HCT116 (cell line): Measurements from ENCODE around the gene PADI4. TPM values are rescaled to one million over a fixed set of nuclear protein-coding genes. Genes with fewer than 3 reads are reported as not detected.

Experiments used
- ATAC-seq: fragments of 200-7000 bp; cut with Tn5 transposase; 2 replicates; pipeline ENCODE4 v1.9.1; 2020; ENCODE audit warnings: mild to moderate bottlenecking, moderate library complexity
- BruUV-seq: library from RNA; stranded (reverse); fragments of 400-500 nt; replicated peaks from 2 replicates; lab custom pipeline; 2021; lab: Mats Ljungman, UMichigan
- CTCF ChIA-PET: fragments of 300-600 bp; sonication (Branson Sonifier 250); formaldehyde crosslinking; loops from one replicate; lab custom pipeline; 2021; ENCODE audit warnings: antibody characterized with exemption; lab: Charles Lee
- POLR2A ChIA-PET: fragments of 300-600, 350-600 bp; sonication (Branson Sonifier 250); formaldehyde crosslinking; loops from one replicate; lab custom pipeline; 2021; ENCODE audit warnings: antibody characterized with exemption; lab: Charles Lee
- RAD21 ChIA-PET, 2 experiments: fragments of 300-600 bp; sonication (Branson Sonifier 250); formaldehyde crosslinking; loops; one replicate each; lab custom pipeline; 2023; ENCODE audit warnings: low total read pairs in 2 of 2; ENCODE audit not compliant: uncharacterized antibody in 2 of 2, unreplicated experiment in 2 of 2, low non-redundant PET in 1 of 2; lab: Charles Lee
- DNase-seq: peaks from one replicate; pipeline ENCODE4 v3.0.0-alpha.2; 2010; ENCODE audit warnings: low read depth, low spot score
- H2AFZ ChIP-seq: fragments of 200-600 bp; shearing (Covaris generic), sonication (generic); 2 replicates; pipeline ENCODE4 v1.6.1; 2017; ENCODE audit warnings: low read depth, mixed run types, mixed read lengths, antibody characterized with exemption, low read length; ENCODE audit not compliant: poor library complexity, severe bottlenecking
- H3K27ac ChIP-seq: 2 replicates; pipeline ENCODE4 v1.5.1; 2012; ENCODE audit warnings: low read depth, low read length
- H3K27me3 ChIP-seq: fragments of 200-600 bp; sonication (generic); 2 replicates; pipeline ENCODE4 v1.6.1; 2016; ENCODE audit warnings: mixed run types, low read length, mixed read lengths; ENCODE audit not compliant: insufficient read depth
- H3K36me3 ChIP-seq, 2 experiments: fragments of 200-500 bp in 1 of 2; fragments of 200-600 bp in 1 of 2; sonication (Bioruptor generic) in 1 of 2; sonication (generic) in 1 of 2; 2 replicates each; pipeline versions ENCODE4 v1.5.1 to v1.6.1; 2014 to 2016; ENCODE audit warnings: low read length in 2 of 2, inconsistent platforms in 1 of 2, mixed read lengths in 1 of 2, mixed run types in 1 of 2; ENCODE audit not compliant: insufficient read depth in 2 of 2, control insufficient read depth in 1 of 2
- H3K4me1 ChIP-seq, 2 experiments: fragments of 200-600 bp in 1 of 2; sonication (generic) in 1 of 2; 2 replicates each; pipeline versions ENCODE4 v1.5.1 to v1.6.1; 2012 to 2017; ENCODE audit warnings: low read length in 2 of 2, inconsistent platforms in 1 of 2, mild to moderate bottlenecking in 1 of 2, mixed read lengths in 1 of 2, mixed run types in 1 of 2, moderate library complexity in 1 of 2; ENCODE audit not compliant: insufficient read depth in 2 of 2, control insufficient read depth in 1 of 2
- H3K4me2 ChIP-seq: fragments of 200-600 bp; sonication (generic); 2 replicates; pipeline ENCODE4 v1.6.1; 2017; ENCODE audit warnings: mixed run types, low read length, mixed read lengths
- H3K4me3 ChIP-seq, 2 experiments: fragments of 200-600 bp in 1 of 2; sonication (generic) in 1 of 2; replicated peaks in 1 of 2; 2 replicates each; pipeline ENCODE4 v1.5.1; 2011 to 2016; ENCODE audit warnings: low read length in 2 of 2, control low read depth in 1 of 2, low read depth in 1 of 2, mild to moderate bottlenecking in 1 of 2, mixed read lengths in 1 of 2, mixed run types in 1 of 2
- H3K79me2 ChIP-seq: fragments of 200-600 bp; sonication (generic); 2 replicates; pipeline ENCODE4 v1.6.1; 2017; ENCODE audit warnings: mild to moderate bottlenecking, mixed run types, low read length, moderate library complexity, mixed read lengths; ENCODE audit not compliant: insufficient read depth
- H3K9ac ChIP-seq: fragments of 200-600 bp; sonication (generic); 2 replicates; pipeline ENCODE4 v1.6.1; 2016; ENCODE audit warnings: low read length, mixed read lengths
- H3K9me2 ChIP-seq: fragments of 200-600 bp; sonication (generic), shearing (Covaris generic); 2 replicates; pipeline ENCODE4 v1.6.1; 2017; ENCODE audit warnings: mixed run types, mild to moderate bottlenecking, moderate library complexity; ENCODE audit not compliant: insufficient read depth
- H3K9me3 ChIP-seq, 2 experiments: fragments of 200-500 bp in 1 of 2; fragments of 200-600 bp in 1 of 2; sonication (Bioruptor generic) in 1 of 2; sonication (generic) in 1 of 2; 2 replicates each; pipeline ENCODE4 v1.6.1; 2014 to 2017; ENCODE audit warnings: low read length in 2 of 2, mixed read lengths in 2 of 2, inconsistent platforms in 1 of 2, low read depth in 1 of 2, mild to moderate bottlenecking in 1 of 2, mixed run types in 1 of 2, moderate library complexity in 1 of 2; ENCODE audit not compliant: control insufficient read depth in 1 of 2, insufficient read depth in 1 of 2
- H4K20me1 ChIP-seq: fragments of 200-600 bp; sonication (generic), shearing (Covaris generic); 2 replicates; pipeline ENCODE4 v1.6.1; 2017; ENCODE audit warnings: mixed run types, mild to moderate bottlenecking, moderate library complexity; ENCODE audit not compliant: insufficient read depth
- CEBPB ChIP-seq: IDR thresholded peaks from 2 replicates; pipeline ENCODE4 v1.6.1; 2012; ENCODE audit warnings: low read depth
- EGR1 ChIP-seq: IDR thresholded peaks from 2 replicates; pipeline ENCODE4 v1.6.1; 2012; ENCODE audit warnings: low read depth
- EZH2 ChIP-seq: fragments of 200-600 bp; sonication (generic); IDR thresholded peaks from 2 replicates; pipeline ENCODE4 v1.6.1; 2017; ENCODE audit warnings: antibody characterized with exemption, mixed run types
- EZH2phosphoT487 ChIP-seq: fragments of 200-600 bp; IDR thresholded peaks from 2 replicates; pipeline ENCODE4 v1.6.1; 2018; ENCODE audit warnings: antibody characterized with exemption, borderline replicate concordance
- JUND ChIP-seq: IDR thresholded peaks from 2 replicates; pipeline ENCODE4 v1.6.1; 2012
- POLR2A ChIP-seq: IDR thresholded peaks from 2 replicates; pipeline ENCODE4 v1.7.0; 2011; ENCODE audit warnings: borderline replicate concordance; ENCODE audit not compliant: insufficient read depth, insufficient read length; ENCODE audit errors: extremely low read depth
- POLR2AphosphoS5 ChIP-seq: IDR thresholded peaks from 2 replicates; pipeline ENCODE4 v1.6.1; 2011; ENCODE audit warnings: mild to moderate bottlenecking, low read depth, low read length, moderate library complexity
- SIN3A ChIP-seq: IDR thresholded peaks from 2 replicates; pipeline ENCODE4 v1.6.1; 2012; ENCODE audit warnings: low read depth
- SRF ChIP-seq: IDR thresholded peaks from 2 replicates; pipeline ENCODE4 v1.6.1; 2012; ENCODE audit warnings: low read depth
- TCF7L2 ChIP-seq: IDR thresholded peaks from 2 replicates; pipeline ENCODE4 v1.7.0; 2011; ENCODE audit warnings: borderline replicate concordance, inconsistent platforms; ENCODE audit not compliant: insufficient read depth, insufficient read length; ENCODE audit errors: extremely low read depth
- YY1 ChIP-seq: IDR thresholded peaks from 2 replicates; pipeline ENCODE4 v1.6.1; 2011; ENCODE audit warnings: low read length, low read depth, moderate library complexity, mild to moderate bottlenecking; ENCODE audit not compliant: insufficient replicate concordance; ENCODE audit errors: extremely low read depth
- ZFX ChIP-seq: fragments of 450-650 bp; IDR thresholded peaks from 2 replicates; pipeline ENCODE4 v1.6.1; 2017
- ZNF274 ChIP-seq: fragments of 200-500 bp; sonication (Bioruptor generic); IDR thresholded peaks from 2 replicates; pipeline ENCODE4 v1.6.1; 2014; ENCODE audit warnings: mild to moderate bottlenecking, low read depth, low read length, inconsistent platforms
- intact Hi-C: fragments of 100-400 bp; cut with micrococcal nuclease; formaldehyde crosslinking; loops from 2 replicates; pipeline ENCODE4 v1.10.0; 2022
- total RNA-seq: library from RNA; stranded (reverse); gene quantifications from one replicate; pipeline ENCODE4 v1.2.1, GENCODE V29; 2021; ENCODE audit not compliant: unreplicated experiment
- TF ChIP-seq, protein P1 (sequence below): IDR thresholded peaks from 2 replicates; pipeline ENCODE4 v1.6.1; 2012
- TF ChIP-seq, protein P2 (sequence below), 3 experiments: fragments of 200-600 bp in 1 of 3; sonication (generic) in 1 of 3; IDR thresholded peaks in 2 of 3; conservative IDR thresholded peaks in 1 of 3; 2 replicates each; pipeline ENCODE4 v1.5.1; 2012 to 2017; ENCODE audit warnings: low read depth in 2 of 3, low read length in 2 of 3, antibody characterized with exemption in 1 of 3, borderline replicate concordance in 1 of 3, control low read depth in 1 of 3, mild to moderate bottlenecking in 1 of 3, mixed read lengths in 1 of 3, mixed run types in 1 of 3, moderate library complexity in 1 of 3; ENCODE audit not compliant: insufficient read depth in 1 of 3
- TF ChIP-seq, protein P3 (sequence below): IDR thresholded peaks from 2 replicates; pipeline ENCODE4 v1.6.1; 2012; ENCODE audit warnings: low read depth

PADI4 gene
- total RNA-seq, 1 experiment from 2014 or later: 0.44 TPM

DNA sequence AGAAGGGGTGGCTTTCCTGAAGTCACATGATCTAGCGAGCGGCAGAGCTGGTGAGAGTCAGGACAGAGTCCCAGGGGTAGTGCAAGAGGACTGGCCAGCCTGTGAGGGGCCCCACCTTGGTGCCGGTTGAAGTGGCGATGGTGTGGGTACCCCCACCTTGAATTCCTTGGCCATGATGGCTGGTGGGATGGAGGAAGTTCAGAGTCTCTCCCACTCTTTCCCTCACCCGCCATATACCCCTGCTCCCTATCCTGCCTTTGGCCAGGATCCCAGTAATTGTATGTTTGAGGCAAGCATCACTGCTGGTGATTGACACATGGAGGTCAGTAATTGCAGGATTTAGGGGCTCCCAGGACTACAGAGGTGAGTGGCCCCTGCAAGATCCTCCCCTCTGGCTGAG lies 47.3 kb upstream of the PADI4 start:
- Histone ChIP-seq H4K20me1 (no peaks in the 10 kb centered on the region), H2AFZ (no peak overlapping the region), H3K4me3 (no peak overlapping the region), H3K27me3 (peaks cover 6% of the 10 kb centered on the region), H3K9me2 (no peaks in the 10 kb centered on the region), H3K9ac (no peak overlapping the region), H3K79me2 (no peaks in the 10 kb centered on the region), H3K36me3 (no peaks in the 10 kb centered on the region), H3K9me3 (no peaks in the 10 kb centered on the region), H3K4me1 (peaks cover 20 to 23% of the 10 kb centered on the region in 2 experiments), H3K27ac (no peak overlapping the region), H3K4me2 (no peak overlapping the region)
- BruUV-seq: no TSS peak
- DNase-seq (no peak), ATAC-seq (no peak)
- no peak for TF ChIP-seq POLR2A
- TF ChIP-seq YY1: no peak
- TF ChIP-seq, protein P1, sequence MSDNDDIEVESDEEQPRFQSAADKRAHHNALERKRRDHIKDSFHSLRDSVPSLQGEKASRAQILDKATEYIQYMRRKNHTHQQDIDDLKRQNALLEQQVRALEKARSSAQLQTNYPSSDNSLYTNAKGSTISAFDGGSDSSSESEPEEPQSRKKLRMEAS: no peak
- no peak for TF ChIP-seq EGR1
- no peak for TF ChIP-seq SRF
- TF ChIP-seq TCF7L2: no peak
- TF ChIP-seq POLR2AphosphoS5: no peak
- TF ChIP-seq CEBPB: no peak
- no peak for TF ChIP-seq EZH2phosphoT487
- intact Hi-C loops: no loop called here
- ChIA-PET CTCF (no interaction called here), POLR2A (no interaction called here), RAD21 (no interaction called here)

DNA sequence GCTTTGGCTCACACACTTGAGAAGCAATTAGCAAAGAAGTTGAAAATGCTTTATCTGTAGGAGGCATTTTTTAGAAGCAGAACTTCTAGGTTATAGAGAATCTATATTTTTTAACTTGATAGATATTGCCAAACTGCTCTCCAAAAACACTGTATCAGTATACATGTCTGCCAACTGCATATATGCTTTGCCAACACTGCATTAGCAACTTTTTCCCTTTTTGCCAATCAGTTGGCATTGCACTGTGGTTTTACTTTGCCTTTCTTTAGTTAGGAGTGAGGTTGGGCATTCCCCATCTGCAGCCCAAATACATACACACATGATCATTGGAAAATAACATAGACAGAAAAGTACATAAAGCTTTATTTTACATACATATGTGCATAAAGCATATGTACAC lies 44.1 kb upstream of the PADI4 start:
- intact Hi-C loops: no loop called here
- peaks cover 11 to 13% of the 10 kb centered on the region in 2 experiments for H3K4me1 ChIP-seq
- POLR2A ChIA-PET: no interaction called here
- no peak overlapping the region for H3K9ac ChIP-seq
- RAD21 ChIA-PET: no interaction called here
- no peak overlapping the region for H3K4me3 ChIP-seq
- no TSS peak for BruUV-seq
- H3K79me2 ChIP-seq: no peaks in the 10 kb centered on the region
- DNase-seq (no peak), ATAC-seq (no peak)
- no peaks in the 10 kb centered on the region for H3K36me3 ChIP-seq
- no peaks in the 10 kb centered on the region for H3K9me3 ChIP-seq
- no peak overlapping the region for H3K4me2 ChIP-seq
- CTCF ChIA-PET: interaction anchor here (1.1 to 1.8 kb wide), 2 partner anchors 10 to 22 kb away, joined by 3 to 6 read pairs; no protein-coding TSS in a partner anchor
- H2AFZ ChIP-seq: no peak overlapping the region
- no peaks in the 10 kb centered on the region for H4K20me1 ChIP-seq
- H3K27me3 ChIP-seq: 0 out of 2 replicates have a peak, but pooled peaks cover 3% of the 10 kb centered on the region
- H3K27ac ChIP-seq: no peak overlapping the region
- no peaks in the 10 kb centered on the region for H3K9me2 ChIP-seq
- TF ChIP-seq ZFX (no peak), CEBPB (no peak), SIN3A (no peak), JUND (no peak), POLR2AphosphoS5 (no peak), ZNF274 (no peak), SRF (no peak), EZH2 (no peak), POLR2A (no peak)
- TF ChIP-seq, protein P1: no peak
- TF ChIP-seq, protein P2, sequence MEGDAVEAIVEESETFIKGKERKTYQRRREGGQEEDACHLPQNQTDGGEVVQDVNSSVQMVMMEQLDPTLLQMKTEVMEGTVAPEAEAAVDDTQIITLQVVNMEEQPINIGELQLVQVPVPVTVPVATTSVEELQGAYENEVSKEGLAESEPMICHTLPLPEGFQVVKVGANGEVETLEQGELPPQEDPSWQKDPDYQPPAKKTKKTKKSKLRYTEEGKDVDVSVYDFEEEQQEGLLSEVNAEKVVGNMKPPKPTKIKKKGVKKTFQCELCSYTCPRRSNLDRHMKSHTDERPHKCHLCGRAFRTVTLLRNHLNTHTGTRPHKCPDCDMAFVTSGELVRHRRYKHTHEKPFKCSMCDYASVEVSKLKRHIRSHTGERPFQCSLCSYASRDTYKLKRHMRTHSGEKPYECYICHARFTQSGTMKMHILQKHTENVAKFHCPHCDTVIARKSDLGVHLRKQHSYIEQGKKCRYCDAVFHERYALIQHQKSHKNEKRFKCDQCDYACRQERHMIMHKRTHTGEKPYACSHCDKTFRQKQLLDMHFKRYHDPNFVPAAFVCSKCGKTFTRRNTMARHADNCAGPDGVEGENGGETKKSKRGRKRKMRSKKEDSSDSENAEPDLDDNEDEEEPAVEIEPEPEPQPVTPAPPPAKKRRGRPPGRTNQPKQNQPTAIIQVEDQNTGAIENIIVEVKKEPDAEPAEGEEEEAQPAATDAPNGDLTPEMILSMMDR (IDR thresholded peaks at IDR 0.05 in 2 of 3, conservative IDR thresholded peaks at IDR 0.05 in 1 of 3; ENCODE audit: borderline replicate concordance in 1 of 3, insufficient read depth in 1 of 3, low read depth in 2 of 3, low read length in 2 of 3): no peak
- TF ChIP-seq, protein P3, sequence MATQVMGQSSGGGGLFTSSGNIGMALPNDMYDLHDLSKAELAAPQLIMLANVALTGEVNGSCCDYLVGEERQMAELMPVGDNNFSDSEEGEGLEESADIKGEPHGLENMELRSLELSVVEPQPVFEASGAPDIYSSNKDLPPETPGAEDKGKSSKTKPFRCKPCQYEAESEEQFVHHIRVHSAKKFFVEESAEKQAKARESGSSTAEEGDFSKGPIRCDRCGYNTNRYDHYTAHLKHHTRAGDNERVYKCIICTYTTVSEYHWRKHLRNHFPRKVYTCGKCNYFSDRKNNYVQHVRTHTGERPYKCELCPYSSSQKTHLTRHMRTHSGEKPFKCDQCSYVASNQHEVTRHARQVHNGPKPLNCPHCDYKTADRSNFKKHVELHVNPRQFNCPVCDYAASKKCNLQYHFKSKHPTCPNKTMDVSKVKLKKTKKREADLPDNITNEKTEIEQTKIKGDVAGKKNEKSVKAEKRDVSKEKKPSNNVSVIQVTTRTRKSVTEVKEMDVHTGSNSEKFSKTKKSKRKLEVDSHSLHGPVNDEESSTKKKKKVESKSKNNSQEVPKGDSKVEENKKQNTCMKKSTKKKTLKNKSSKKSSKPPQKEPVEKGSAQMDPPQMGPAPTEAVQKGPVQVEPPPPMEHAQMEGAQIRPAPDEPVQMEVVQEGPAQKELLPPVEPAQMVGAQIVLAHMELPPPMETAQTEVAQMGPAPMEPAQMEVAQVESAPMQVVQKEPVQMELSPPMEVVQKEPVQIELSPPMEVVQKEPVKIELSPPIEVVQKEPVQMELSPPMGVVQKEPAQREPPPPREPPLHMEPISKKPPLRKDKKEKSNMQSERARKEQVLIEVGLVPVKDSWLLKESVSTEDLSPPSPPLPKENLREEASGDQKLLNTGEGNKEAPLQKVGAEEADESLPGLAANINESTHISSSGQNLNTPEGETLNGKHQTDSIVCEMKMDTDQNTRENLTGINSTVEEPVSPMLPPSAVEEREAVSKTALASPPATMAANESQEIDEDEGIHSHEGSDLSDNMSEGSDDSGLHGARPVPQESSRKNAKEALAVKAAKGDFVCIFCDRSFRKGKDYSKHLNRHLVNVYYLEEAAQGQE: no peak
